OCI-LY7 (cell line): ENCODE data around the gene CBFA2T2. TPM values are rescaled to one million over a fixed set of nuclear protein-coding genes. Genes with fewer than 3 reads are reported as not detected.

ENCODE experiments used
- BruUV-seq: library from RNA; stranded (reverse); fragments of 400-500 nt; replicated peaks from 2 replicates; lab custom pipeline; 2021; lab: Mats Ljungman, UMichigan
- CTCF ChIA-PET: fragments of 300-600 bp; sonication (Branson Sonifier 250); formaldehyde crosslinking; loops from one replicate; lab custom pipeline; 2022; ENCODE audit warnings: antibody characterized with exemption; ENCODE audit not compliant: unreplicated experiment; lab: Charles Lee
- POLR2A ChIA-PET: fragments of 300-600 bp; sonication (Branson Sonifier 250); formaldehyde crosslinking; loops from one replicate; lab custom pipeline; 2022; ENCODE audit warnings: antibody characterized with exemption; lab: Charles Lee
- DNase-seq: peaks from one replicate; pipeline ENCODE4 v3.0.0-alpha.2; 2015; ENCODE audit warnings: low spot score
- H2AFZ ChIP-seq: fragments of 200-600 bp; sonication (generic), shearing (Covaris generic); 2 replicates; pipeline ENCODE4 v1.6.1; 2014; ENCODE audit warnings: mild to moderate bottlenecking, antibody characterized with exemption, low read length, moderate library complexity
- H3K27ac ChIP-seq: fragments of 200-600 bp; sonication (generic); 2 replicates; pipeline ENCODE4 v1.5.1; 2014; ENCODE audit warnings: mixed run types, low read depth, mild to moderate bottlenecking, moderate library complexity, low read length, inconsistent platforms; ENCODE audit not compliant: poor library complexity, severe bottlenecking
- H3K36me3 ChIP-seq: fragments of 200-600 bp; sonication (generic); 2 replicates; pipeline ENCODE4 v1.6.1; 2014; ENCODE audit warnings: mild to moderate bottlenecking, antibody characterized with exemption, low read length, moderate library complexity, mixed read lengths; ENCODE audit not compliant: insufficient read depth
- H3K4me1 ChIP-seq: fragments of 200-600 bp; sonication (generic); 2 replicates; pipeline ENCODE4 v1.5.1; 2014; ENCODE audit warnings: mild to moderate bottlenecking, low read length; ENCODE audit not compliant: insufficient read depth, poor library complexity, severe bottlenecking
- H3K4me2 ChIP-seq: fragments of 200-600 bp; sonication (generic); 2 replicates; pipeline ENCODE4 v1.6.1; 2014; ENCODE audit warnings: mild to moderate bottlenecking, low read length
- H3K4me3 ChIP-seq: fragments of 200-600 bp; sonication (generic); 2 replicates; pipeline ENCODE4 v1.5.1; 2014; ENCODE audit warnings: mild to moderate bottlenecking, low read depth, low read length; ENCODE audit not compliant: poor library complexity, severe bottlenecking
- H3K79me2 ChIP-seq: fragments of 200-600 bp; sonication (generic); 2 replicates; pipeline ENCODE4 v1.6.1; 2016; ENCODE audit warnings: low read depth, mild to moderate bottlenecking, low read length, moderate library complexity, mixed read lengths; ENCODE audit not compliant: insufficient read depth
- H3K9me2 ChIP-seq: fragments of 200-600 bp; sonication (generic); 2 replicates; pipeline ENCODE4 v1.6.1; 2016; ENCODE audit warnings: mild to moderate bottlenecking, low read length, mixed read lengths; ENCODE audit not compliant: insufficient read depth
- H3K9me3 ChIP-seq: fragments of 200-600 bp; sonication (generic); 2 replicates; pipeline ENCODE4 v1.6.1; 2014; ENCODE audit warnings: mild to moderate bottlenecking, mixed run types, low read length, mixed read lengths
- H4K20me1 ChIP-seq: fragments of 200-600 bp; sonication (generic); 2 replicates; pipeline ENCODE4 v1.6.1; 2014; ENCODE audit warnings: mild to moderate bottlenecking, antibody characterized with exemption, low read length, moderate library complexity, mixed read lengths; ENCODE audit not compliant: insufficient read depth
- EZH2phosphoT487 ChIP-seq: fragments of 200-600 bp; sonication (generic); IDR thresholded peaks from 2 replicates; pipeline ENCODE4 v1.6.1; 2018; ENCODE audit warnings: low read depth, borderline replicate concordance, mild to moderate bottlenecking, mixed run types, antibody characterized with exemption, low read length, moderate library complexity, mixed read lengths
- intact Hi-C: fragments of 100-400 bp; cut with micrococcal nuclease; formaldehyde crosslinking; loops from one replicate; pipeline ENCODE4 v1.10.0; 2022; ENCODE audit not compliant: unreplicated experiment
- total RNA-seq, 2 experiments: library from RNA; depleted of rRNA in 1 of 2; stranded (reverse); fragments of >200 nt in 1 of 2; shearing (Covaris generic) in 1 of 2; gene quantifications; 2 replicates each; pipeline ENCODE4 v1.2.3, GENCODE V29; 2014 to 2022
- TF ChIP-seq, protein P1 (sequence below): fragments of 200-600 bp; sonication (generic); conservative IDR thresholded peaks from 2 replicates; pipeline ENCODE4 v1.5.1; 2014; ENCODE audit warnings: mild to moderate bottlenecking, antibody characterized with exemption, low read length, moderate library complexity, mixed read lengths

CBFA2T2 gene
- total RNA-seq, 2 experiments from 2014 or later = 20.7 to 32.9 TPM

DNA sequence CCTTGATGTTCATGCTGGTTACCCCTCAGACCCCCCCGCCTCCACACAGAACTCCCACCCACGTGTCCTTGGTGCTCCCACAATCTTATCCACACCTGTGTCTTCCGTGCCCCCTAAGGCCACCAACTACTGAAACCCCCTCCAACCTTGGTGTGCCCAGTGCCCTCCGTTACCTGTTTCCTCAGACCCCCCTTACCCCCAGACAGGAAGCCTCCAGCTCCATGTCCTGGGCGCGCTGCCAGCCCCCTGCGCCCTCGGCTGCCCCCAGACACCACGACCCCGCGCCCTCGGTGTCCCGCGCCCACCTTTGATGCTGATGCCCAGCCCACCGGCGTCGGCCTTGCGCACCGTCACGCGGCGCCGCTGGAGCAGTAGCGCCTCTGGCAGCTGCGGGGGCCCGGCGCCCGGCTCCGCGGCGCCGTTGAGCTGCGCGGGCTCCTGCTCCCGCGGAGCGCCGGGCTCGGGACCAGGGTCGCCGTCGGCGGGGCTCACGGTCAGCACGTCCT is 46.8 kb upstream of the CBFA2T2 start:
- Histone ChIP-seq H3K4me3 (peak overlapping the region; percentile 76), H3K36me3 (peaks cover 12% of the 10 kb centered on the region), H3K27ac (peak overlapping the region; percentile 95), H2AFZ (no peak overlapping the region), H4K20me1 (no peaks in the 10 kb centered on the region), H3K79me2 (peaks cover 43% of the 10 kb centered on the region; the same call in 1 of the 2 replicates), H3K9me3 (no peaks in the 10 kb centered on the region), H3K9me2 (no peaks in the 10 kb centered on the region), H3K4me1 (peaks cover 74% of the 10 kb centered on the region), H3K4me2 (peak overlapping the region; percentile 93)
- peak; percentile 51 for DNase-seq
- TF ChIP-seq EZH2phosphoT487 = no peak
- TF ChIP-seq, protein P1, sequence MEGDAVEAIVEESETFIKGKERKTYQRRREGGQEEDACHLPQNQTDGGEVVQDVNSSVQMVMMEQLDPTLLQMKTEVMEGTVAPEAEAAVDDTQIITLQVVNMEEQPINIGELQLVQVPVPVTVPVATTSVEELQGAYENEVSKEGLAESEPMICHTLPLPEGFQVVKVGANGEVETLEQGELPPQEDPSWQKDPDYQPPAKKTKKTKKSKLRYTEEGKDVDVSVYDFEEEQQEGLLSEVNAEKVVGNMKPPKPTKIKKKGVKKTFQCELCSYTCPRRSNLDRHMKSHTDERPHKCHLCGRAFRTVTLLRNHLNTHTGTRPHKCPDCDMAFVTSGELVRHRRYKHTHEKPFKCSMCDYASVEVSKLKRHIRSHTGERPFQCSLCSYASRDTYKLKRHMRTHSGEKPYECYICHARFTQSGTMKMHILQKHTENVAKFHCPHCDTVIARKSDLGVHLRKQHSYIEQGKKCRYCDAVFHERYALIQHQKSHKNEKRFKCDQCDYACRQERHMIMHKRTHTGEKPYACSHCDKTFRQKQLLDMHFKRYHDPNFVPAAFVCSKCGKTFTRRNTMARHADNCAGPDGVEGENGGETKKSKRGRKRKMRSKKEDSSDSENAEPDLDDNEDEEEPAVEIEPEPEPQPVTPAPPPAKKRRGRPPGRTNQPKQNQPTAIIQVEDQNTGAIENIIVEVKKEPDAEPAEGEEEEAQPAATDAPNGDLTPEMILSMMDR = no peak
- no TSS peak for BruUV-seq
- POLR2A ChIA-PET = interaction anchor here (0.6 to 1.7 kb wide), 7 partner anchors 9 to 489 kb away, joined by 3 to 6 read pairs (median 4); partner anchors contain the start of genes ACTL10 and CDK5RAP1
- CTCF ChIA-PET = interaction anchor here (0.6 kb wide), 3 partner anchors 97 to 1086 kb away, joined by 3 read pairs; no protein-coding TSS in a partner anchor
- intact Hi-C loops = loop anchor here (2.0 kb wide), 1 partner anchor 26 kb away; no protein-coding TSS in a partner anchor

DNA sequence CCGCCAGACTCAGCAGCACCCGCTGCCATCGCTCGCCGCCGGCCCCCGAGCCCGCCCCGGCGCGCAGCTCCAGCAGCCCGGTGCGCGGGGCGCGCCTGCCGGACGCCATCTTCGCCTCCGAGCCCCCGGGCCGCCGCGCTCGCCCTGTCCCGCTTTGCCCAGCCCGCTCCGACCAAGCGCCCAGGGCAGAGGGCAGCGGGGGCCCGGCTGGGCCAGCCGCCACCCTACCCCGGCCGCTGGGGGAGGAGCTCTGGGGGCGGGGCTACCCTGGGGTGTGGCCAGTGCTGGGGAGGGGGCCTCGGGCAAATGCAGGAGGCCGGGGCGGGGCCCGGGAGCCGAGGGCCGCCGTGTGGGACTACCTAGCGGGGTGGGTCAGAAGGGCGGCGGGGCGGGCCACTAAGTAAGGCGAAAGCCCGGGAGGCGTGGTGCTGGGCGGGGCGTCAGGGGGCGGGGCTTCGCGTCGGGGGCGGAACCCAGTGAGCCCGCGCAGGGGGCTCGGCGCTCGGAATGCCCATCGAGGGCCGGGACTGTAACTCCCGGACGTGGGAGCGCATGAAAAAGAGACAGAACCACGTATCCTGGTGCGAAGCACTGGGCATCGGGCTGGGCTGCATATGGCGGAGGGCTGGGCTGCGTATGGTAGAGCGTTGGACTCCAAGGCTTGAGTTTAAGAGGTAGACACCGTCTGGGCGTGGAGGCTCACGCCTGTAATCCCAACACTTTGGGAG is 46.2 kb upstream of the CBFA2T2 start, which contains the start of gene SNTA1:
Gene SNTA1, minus strand, starts transcription at position 252 of the 728 bp plus-strand sequence. Its CDS starts 143 bp downstream, at position 109.
- no TSS peak for BruUV-seq
- Histone ChIP-seq H3K4me2 (peak within 1 kb of the TSS; percentile 93), H3K4me3 (peak within 1 kb of the TSS; percentile 76), H2AFZ (peak within 1 kb of the TSS; percentile 51; the same call in 1 of the 2 replicates), H3K27ac (peak within 1 kb of the TSS; percentile 95), H3K36me3 (peaks cover 6% of the 10 kb centered on the region), H3K9me3 (no peaks in the 10 kb centered on the region), H4K20me1 (no peaks in the 10 kb centered on the region), H3K4me1 (peaks cover 69% of the 10 kb centered on the region), H3K79me2 (peaks cover 43% of the 10 kb centered on the region; the same call in 1 of the 2 replicates), H3K9me2 (no peaks in the 10 kb centered on the region)
- CTCF ChIA-PET = interaction anchor here (0.6 to 1.4 kb wide), 6 partner anchors 10 to 284 kb away, joined by 3 to 9 read pairs (median 4); partner anchors contain the start of gene CDK5RAP1
- POLR2A ChIA-PET = interaction anchor here (0.6 to 1.7 kb wide), 10 partner anchors 9 to 489 kb away, joined by 3 to 6 read pairs (median 4); partner anchors contain the start of genes ACTL10, CBFA2T2 and CDK5RAP1
- TF ChIP-seq, protein P1 = no peak
- TF ChIP-seq EZH2phosphoT487 = no peak
- peak; percentile 96 for DNase-seq
- intact Hi-C loops = loop anchor here (2.0 kb wide), 2 partner anchors 27 to 35 kb away; no protein-coding TSS in a partner anchor
